ENCODE measurements around the gene TSPAN17.

TSPAN17 gene

DNA sequence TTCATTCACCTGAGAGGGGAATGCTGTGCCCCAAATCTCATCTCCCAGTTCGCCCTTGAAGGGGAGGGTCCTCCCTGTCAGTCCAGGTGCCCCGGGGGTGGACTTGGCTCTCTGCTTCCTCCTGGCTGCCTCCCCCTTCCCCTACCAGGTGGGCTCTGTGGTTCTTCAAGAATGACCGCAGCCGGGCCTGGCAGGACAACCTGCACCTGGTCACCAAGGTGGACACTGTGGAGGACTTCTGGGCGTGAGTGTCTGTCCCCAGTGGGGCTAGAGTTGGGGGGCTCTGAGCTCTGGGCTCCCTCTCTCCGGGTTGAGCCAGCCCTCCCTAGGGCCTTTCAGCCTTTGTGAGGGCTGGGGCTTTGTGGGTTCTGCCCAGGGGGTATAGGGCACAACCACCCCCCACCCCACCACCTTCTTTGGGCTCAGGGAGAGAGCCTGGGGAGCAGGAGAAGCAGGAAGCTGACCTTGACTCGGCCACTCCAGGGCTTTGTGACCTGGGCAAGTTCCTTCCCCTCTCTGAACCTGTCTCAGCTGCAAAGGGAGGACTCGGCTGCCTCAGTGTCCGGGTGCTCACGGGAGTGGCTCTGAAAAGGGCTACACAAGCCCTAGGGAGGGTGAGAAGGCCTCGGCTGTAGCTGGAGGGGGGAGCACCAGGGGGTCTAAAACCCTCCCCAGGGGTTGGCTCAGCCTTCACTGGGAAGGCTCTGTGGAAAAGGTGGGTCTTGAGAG is 3.6 kb upstream of the TSPAN17 start:
- no peak for DNase-seq

DNA sequence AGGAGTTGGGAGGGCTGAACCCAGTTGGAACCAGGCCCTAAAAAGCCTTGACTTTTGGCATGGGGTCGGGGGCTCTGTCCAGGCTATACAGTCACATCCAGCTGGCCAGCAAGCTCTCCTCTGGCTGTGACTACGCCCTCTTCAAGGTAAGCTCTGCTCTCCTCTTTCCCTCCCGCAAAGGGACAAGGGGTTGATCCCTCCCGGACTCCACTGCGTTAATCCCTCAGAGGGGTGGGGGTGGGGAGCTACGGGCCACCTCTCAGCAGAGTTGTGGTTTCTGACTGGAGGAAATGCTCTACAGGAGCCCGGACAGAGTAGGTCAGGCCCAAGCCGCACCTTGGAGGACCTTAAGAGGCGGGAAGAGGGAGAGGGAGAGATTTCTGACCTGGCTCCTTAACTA is 3.0 kb upstream of the TSPAN17 start:
- no peak for DNase-seq

DNA sequence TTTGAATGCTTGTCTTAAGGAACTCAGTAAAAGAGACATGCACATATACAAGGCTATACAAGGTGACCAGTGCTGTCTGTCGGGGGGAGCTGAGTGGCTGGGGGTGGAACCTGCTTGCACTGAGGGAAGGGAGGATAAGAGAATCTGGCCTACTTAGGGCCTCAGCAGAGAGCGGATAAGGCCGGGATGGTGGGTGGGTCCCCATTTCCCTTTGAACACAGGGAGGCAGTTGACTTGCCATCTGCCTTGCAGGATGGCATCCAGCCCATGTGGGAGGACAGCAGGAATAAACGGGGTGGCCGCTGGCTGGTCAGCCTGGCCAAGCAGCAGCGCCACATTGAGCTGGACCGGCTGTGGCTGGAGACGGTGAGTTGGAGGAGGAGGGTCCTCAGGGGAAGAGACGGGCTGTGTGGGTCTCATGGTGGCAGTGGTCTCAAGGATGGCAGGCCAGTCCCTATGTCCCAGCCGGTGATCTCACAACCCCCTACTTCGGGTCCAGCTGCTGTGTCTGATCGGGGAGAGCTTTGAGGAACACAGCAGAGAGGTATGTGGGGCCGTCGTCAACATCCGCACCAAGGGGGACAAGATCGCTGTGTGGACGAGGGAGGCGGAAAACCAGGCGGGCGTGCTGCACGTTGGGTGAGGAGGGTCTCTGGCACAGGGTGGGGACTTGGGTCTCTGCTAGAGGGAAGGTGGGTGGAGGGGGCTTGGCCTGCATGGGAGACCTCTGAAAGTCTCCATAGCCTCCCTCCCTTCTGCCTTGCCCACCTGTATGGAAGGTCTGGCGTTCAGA is 2.2 kb upstream of the TSPAN17 start:
- no peak for DNase-seq

DNA sequence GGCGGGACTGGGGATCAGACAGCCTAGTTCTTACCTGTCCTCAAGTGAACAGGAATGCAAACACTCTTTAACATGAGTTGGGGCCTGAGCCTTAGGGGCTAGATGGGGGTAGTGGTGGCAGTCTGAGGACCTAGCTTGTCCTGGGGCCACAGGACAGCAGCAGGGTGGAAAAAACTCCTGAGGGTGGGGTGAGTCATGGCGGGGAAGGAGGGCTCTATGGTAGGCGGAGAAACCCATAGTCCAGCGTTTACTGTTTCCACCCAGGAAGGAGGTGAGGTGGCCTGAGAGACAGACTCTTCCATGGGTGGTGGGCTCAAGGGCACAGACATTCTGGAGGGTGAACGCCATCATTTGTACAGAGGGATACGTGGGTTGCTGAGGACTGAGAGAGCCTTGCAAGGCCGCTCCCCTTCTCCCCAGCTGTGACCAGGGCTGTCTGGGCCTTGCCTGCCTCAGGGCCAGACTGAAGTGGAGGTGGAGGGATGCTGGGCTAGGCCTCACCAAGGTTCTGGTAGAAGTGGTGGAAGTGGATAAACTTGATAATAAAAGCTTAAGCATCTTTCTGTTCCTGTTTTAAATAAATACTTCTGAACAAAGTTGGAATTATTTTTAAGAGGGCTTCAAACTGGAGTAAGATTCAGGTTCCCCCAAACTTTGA is 1.1 kb upstream of the TSPAN17 start:
- no peak for DNase-seq

DNA sequence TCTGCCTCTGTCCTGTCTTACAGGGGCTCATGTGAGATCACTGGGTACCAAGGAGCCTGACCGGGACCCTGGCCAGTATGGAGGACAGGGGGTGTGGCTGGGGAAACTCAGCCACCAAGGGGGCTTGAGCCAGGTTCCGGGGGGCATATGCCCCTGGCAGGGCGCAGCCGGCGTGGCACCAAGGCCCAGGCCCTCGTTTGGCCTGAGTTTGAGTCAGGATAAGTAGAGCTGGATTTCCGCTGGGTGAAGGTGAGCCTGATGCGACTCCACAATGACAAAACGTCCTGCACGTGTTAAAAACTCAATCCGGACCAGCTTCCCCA is 616 bp upstream of the TSPAN17 start:
- DNase-seq = no peak

DNA sequence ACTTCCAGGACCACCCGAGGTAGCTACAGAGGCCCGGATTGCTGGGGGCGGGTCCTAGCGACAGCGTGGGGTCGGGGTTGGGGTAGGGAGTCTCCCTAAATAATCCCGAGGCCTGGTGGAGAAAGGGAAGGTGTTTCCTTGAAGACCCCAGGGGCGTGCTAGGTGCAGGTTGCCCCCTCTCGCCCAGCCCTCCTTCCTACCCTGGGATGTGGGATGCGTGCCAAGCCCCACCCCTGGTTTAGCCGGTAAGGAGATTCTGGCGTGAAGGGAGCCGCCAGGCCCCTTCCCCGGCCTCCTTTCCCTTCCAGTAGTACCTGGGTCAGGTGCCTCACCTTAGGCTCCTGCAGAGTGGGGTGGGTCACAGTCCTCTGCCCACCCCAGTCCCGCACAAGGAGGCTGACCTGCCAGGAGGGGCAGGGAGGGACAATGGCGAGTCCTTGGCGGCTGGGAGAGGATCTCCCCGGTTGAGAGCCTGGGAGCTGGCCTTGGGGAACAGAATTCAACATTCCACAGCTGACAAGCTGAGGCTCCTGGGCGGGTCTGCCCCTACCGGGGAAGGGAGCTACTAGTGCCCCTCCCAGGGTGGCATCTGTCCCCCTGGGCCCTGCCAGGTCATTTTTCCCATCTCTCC is 674 bp downstream of the TSPAN17 start:
- DNase-seq = no peak

DNA sequence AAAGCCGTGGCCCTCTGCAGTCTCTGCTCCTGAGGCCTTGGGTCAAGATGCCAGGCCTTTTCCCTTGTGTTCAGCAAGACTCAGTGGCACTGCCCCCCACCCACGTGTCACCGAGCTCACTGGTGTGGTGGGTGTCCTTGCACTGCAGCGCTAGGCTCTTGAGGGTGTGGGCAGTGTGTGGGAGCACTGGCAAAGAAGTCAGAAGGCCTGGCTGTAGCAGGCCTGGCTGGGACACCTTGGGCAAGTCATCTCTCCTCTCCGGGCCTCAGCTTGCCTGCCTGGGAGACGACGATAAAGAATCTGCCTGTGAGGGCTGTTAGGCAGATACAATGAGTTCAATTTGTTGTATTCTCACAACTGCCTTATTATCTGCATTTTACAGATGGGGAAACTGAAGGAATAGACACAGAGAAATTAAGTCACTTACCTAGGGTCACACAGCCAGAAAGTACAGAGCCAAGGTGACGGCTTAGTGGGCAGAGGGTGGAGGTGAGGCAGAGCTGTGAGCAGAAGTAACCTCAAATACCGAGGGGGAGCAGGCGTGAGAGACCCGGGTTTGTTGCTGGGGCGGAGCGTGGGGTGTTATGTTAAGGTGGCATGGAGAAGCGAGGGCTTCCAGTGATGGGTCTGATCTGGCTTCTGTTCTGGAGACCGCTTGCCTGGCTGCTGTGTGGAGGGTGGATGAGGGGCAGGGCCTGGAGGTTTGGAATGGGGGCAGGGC is 1.4 kb downstream of the TSPAN17 start:
- DNase-seq = no peak

DNA sequence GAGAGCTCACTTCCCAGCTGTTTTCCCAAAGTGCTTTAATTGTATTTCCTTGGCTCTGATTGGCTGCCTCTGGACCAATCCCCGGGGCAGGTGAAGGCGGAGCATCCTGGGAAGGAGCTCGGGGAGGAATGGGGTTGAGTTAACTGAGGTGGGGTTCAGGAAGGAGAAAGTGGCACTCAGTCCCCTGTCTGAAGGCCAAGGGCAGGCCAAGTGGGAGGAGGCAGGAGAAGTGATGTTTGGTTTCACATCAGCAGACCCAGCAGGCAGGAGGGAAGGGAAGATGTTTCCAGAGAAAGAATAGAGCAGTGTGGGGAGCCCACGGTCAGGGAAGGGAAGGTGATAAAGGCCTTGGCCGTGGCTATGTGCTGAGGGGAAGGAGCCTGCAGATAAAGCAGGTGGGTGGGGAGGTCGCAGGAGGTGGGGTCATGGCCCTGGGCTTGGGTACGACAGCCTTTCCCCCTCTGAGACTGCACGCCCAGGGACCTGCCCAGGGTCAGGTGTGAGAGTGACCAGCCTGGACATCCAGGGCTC is 3.1 kb downstream of the TSPAN17 start:
- no peak for DNase-seq

DNA sequence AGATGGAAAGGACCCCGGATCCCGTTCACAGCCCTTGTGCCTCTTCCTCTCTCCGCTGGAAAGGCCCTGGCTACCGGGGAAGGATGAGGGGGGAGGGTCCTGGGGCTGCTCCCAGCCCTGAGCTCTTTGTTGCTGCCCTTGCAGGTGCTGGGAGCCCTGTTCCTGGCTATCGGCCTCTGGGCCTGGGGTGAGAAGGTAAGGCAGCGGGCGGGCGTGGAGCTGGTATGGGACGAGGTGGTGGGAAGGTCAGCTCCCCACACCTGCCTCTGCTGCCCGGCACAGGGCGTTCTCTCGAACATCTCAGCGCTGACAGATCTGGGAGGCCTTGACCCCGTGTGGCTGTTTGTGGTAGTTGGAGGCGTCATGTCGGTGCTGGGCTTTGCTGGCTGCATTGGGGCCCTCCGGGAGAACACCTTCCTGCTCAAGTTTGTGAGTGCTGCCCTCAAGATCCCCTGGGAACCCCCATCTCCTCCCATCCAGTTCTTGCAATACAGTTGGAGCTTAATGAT is 4.2 kb downstream of the TSPAN17 start:
- DNase-seq = no peak

DNA sequence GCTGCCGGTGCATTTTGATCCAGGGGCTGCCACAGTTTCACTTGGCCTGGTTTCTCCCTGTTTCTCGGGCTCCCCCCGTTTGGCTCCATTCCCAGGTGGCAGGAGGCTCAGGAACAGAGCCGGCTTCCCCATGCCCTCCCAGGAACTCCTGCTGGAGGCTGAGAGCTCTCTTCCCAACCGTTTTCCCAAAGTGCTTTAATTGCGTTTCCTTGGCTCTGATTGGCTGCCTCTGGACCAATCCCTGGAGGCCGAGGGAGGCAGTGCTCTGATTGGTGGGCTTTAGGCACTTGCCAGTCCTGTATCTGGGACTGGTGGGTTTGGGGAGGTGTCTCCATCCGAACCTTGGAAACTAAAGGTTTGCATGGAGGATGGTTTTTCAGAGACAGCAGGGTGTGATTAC is 4.9 kb downstream of the TSPAN17 start:
- DNase-seq = no peak

DNA sequence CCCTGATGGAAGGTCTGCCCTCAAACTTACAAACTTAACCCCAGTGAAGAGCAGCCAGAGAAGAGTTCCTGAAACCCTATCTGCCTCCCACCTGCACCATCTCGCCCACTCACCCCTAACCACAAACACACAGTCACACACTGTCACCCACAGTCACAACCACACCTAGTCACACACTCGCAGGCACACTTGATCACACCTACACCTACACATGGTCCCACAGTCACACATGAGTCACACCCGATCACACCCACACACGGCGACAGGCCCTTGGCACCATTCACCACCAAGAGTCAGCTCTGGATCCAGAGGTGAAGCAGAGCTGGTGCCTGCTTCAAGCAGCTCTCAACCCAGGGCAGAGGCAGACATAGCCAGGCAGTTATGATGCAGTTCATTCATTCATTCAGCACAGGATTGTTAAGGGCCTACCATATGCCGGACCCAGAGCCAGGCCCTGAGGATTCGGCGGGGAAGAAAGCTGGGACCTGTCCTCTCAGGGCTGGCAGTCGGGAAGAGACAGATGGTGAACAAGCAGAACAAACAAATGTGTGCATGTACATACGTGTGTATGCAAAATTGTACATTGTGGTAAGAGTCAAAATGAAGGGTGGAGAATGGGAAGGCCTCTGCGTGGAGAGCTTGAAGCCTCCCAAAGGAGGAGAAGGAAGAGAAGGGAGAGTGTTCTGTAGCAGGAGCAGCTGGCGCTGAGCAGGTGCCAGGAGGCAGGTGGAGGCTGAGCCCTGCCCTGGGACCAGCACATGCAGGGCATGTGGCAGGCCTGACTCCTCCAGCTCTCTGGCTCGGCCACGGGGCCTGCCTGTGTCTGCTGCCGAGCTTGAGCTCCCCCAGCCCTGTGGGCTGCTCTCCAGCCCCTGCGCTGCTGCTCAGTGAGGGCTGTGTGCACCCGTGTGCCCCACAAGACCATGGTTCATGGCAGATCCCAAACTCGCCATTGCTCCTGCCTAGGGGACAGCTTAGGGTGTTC is 6.4 kb downstream of the TSPAN17 start:
- peak; percentile 64 for DNase-seq

DNA sequence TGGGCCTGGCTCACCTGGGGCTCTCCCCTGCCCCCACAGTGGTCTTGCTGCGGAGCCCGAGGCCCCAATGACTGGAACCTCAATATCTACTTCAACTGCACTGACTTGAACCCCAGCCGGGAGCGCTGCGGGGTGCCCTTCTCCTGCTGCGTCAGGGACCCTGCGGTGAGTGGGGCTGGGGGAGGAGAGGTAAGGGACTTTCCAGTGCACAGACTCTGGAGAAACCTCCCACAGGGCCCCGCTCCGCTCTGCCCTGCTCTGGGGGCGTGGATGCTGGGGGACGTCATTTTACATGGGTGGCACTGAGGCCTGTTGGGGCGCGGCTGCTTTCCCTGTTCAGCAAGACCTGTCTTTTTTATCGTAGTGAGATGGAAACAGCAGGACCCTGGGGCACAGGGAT is 7.6 kb downstream of the TSPAN17 start:
- no peak for DNase-seq

DNA sequence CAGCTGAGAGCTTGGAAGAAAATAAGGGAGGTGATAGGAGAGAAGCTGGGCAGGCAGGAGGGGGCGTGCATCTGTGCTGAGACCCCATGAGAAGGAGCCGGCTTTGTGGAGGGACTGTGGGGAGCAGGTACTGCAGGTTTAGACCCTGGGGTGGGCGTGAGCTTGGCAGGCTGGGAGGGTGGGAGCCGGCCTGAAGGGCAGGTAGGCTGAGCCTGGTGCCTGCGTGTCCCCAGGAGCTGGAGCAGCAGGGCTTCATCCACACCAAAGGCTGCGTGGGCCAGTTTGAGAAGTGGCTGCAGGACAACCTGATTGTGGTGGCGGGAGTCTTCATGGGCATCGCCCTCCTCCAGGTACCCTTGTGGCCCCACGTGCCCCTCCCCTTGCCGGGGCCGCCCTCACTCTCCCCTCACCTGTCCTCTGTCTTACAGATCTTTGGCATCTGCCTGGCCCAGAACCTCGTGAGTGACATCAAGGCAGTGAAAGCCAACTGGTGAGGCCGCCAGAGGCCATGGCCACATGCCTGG is 9.2 kb downstream of the TSPAN17 start:
- DNase-seq = no peak

DNA sequence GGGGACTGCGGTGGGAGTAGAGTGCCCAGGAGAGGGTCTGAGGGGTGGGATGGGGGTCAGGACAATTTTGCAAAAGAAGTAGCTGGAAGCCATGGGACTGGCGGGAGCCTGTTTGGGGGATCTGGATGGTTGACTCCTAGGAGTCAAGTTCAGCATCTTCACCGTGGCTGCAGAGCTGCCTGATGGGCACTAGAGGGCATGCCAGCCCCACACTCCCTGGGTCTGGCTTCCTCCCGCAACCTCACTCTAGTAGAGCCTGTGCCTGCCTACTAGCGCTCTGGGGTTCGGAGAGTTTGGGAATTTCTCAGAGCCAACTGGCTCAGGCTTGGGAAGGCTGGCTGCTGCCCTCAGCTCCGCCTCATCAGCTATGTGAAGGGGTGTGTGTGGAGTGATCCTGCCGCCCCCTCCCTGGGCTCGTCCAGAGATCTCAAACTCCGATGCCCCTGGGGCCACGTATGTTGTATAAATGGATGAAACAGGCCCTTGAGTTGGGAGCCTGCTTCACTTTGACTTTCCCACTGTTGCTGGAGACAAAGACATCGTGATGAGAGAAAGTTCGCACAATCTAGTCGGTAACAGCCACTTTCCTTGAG is 10.8 kb downstream of the TSPAN17 start:
- DNase-seq = peak; percentile 62

DNA sequence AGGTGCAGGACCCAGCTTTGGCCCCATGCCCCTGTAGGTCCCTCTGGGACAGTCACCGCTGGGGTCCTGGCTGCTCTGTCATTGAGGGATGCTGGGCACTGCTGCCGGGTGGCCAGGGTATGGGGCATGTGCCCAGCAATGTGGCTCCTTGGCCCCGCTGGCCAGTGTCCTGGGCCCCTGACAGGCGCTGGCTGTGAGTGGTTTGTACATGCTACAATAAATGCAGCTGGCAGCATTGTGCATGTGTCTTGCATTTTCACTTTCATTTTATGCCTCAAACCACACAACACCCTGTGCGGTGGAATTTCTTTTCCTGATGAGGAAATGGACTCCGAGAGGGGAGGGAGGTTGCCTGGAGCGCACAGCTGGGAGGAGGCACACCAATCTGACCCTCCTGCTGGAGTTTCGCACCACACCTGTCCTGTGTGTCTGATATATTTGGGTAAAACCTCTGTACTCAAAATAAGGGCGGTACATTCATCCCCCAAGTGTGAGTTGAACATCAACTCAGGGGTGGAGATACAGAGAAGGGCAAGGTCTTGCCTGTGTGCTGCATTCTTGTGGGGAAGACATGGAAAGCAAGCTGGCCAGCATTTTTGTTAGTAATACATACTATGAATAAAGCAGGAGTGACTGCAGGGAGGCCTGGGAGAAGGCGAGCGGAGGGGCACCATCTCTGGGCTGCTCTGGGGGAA is 11.7 kb downstream of the TSPAN17 start:
- DNase-seq = no peak

DNA sequence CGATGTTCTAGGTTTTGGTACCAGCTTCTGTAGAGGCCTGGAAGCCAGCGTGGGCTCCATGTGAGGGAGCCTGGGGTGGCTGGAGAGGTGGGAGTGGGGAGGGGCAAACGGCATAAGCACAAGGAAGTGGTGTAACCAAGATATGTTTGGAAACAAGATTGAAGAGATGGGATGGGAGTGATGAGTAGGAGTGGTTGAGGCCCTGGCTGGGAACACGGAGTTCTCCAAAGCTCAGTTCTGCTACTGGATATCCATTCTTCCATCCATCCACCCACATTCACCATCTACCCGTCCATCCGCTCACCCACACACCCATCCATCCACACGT is 12.2 kb downstream of the TSPAN17 start:
- no peak for DNase-seq

DNA sequence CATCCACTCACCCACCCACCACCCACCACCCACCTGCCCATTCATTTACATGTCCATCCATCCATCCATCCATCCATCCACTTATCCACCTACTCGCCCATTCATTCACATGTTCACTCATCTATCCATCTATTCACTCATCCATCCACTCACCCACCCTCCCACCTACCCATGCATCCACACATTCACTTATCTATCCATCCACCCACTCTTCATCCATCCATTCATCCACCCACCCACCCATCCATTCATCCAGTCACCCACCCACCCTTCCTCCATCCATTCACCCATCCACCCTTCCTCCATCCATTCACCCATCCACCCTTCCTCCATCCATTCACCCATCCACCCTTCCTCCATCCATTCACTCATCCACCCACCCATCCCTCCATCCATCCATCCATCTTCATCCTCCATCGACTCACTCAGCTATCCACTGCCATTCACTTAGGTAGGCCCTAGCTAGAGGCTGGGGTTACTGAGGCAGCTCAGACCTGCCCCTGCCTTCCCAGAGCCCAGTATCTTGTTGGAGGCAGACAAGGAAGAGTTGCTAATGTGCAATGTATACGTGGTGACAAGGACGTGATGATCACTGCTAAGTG is 12.7 kb downstream of the TSPAN17 start:
- DNase-seq = no peak

DNA sequence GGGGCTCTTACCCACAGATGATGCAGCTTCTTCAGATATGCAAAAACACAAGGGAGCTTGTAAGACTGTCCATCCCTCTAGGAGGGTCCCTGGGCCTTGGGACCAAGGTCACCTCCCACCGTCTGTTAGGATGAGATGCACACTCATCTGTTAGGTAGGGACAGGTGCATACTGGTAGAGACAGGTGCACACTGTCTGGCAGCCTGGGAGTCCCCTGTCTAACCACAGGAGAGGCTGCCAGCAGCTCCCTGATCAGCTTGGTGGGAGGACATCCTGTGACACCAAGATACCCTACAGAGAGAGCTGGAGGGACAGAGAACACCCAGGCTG is 13.2 kb downstream of the TSPAN17 start:
- no peak for DNase-seq

DNA sequence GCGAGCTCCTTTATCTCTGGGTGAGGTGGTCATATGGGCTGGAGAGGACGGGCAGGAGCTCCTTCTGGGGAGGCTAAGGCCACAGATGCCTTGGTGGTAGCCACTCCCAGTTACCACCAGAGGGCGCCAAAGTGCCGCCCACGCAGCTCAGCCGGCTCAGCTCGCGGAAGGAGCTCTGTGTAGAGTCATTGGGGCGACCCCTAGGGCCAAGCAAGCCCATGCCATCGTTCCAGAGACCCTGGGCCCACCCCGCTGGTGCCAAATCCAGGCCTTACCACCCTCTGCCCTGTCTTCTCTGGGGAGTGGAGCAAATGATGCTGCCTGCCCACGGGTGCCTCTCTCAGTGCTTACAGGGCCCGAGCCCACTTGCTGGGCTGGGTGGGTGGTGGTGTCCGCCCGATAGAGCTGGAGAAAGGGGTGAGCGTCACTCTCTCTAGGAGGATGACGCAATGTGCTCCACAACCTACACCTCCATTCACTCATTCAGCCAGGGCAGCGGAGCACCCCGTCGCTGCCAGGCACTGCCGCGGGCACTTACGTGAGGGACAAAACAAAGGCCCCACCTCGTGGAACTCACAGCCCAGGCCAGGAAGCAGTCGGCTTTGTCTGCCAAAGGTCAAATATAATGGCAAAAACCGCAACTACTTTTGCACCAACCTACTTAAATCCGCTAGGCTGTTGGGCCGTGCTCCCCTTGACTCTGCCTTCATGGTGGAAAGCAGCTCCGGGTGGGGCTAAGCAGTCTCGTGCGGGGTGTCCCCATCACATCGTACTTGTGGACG is 13.8 kb downstream of the TSPAN17 start:
- peak; percentile 84 for DNase-seq

Measured in activated CD4-positive, CD25-positive, alpha-beta regulatory T cell treated with anti-CD3 and anti-CD28 coated beads, Interleukin-2, amount 50 U/mL, for 72 hours (primary cell).